Measurements from ENCODE around the gene COLEC12.

COLEC12 gene

GRCh38 chr18:434410-434809 lies 66.1 kb downstream of the COLEC12 start:
- DNase-seq = no peak

GRCh38 chr18:433960-434359 lies 66.5 kb downstream of the COLEC12 start:
- no peak for DNase-seq

- DNase-seq = no peak
These were observed 67.2 kb downstream of the COLEC12 start for GRCh38 chr18:433298-433697.

DNA sequence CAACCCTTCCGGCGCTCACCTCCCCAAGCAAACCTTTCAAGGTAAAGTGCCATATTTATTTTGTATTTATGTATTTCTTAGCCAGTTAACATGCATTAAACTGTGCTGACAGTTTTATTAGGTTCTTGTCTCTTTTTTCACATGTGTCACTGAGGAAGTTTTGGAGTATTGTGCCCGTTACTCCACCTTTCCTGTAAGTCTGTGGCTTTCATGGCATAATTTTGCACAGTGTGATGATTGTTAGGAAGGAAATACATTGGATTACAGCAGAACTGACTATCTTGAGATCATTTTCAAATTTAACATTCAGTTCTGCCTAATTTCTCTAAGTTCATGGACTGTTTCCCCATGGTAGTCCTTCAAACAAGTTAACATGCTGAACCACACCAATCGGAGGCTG lies 67.7 kb downstream of the COLEC12 start:
- DNase-seq = no peak

DNA sequence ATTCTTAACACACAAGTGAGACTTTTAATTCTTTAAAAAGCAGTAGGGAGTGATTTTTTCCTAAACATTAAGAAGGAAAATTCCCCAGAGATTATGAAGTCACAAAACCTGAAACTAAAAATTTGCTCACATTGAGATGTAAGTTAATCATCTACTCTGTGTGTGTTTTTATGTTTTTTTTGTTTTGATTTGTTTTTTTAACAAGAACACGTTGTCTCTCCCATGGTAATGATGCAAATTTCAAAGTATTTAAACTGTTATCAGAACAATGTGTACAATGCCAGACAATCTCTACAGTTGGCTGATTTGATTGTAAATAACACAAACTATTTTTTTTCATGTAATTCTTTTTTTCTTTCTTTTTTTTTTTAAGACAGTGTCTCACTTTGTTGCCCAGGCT lies 71.5 kb downstream of the COLEC12 start:
- no peak for DNase-seq

GRCh38 chr18:427005-427404 lies 73.5 kb downstream of the COLEC12 start:
- no peak for DNase-seq

GRCh38 chr18:425106-425745 lies 75.3 kb downstream of the COLEC12 start:
- no peak for DNase-seq

GRCh38 chr18:424668-425067 lies 75.8 kb downstream of the COLEC12 start:
- DNase-seq = no peak

DNA sequence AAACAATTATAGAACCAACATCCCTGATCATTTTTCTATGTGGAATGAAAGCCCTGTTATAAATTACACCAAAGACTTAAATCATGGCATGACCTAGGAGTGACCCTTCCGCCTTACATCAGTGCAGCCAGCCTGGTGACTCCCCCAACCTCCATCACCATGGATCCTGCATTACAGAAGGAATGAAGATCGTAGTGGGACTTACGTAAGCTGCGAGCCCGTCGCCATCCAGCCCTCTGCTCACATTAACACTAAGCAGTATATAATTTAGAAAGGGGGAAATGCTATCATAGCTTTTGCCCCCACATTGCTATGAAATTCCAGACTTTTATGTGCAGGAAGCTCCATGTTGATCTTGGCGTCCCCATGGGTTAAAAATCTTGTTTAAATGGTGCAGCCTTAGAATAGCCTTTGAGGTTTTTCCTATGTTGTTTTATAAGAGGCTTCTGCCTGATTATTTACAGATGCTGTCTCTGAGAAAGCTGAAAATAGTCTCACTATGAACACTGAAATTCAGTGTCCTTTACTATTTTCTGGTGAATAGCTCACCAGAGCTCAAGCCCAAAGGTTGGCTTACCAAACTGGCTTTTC lies 76.3 kb downstream of the COLEC12 start:
- no peak for DNase-seq

DNA sequence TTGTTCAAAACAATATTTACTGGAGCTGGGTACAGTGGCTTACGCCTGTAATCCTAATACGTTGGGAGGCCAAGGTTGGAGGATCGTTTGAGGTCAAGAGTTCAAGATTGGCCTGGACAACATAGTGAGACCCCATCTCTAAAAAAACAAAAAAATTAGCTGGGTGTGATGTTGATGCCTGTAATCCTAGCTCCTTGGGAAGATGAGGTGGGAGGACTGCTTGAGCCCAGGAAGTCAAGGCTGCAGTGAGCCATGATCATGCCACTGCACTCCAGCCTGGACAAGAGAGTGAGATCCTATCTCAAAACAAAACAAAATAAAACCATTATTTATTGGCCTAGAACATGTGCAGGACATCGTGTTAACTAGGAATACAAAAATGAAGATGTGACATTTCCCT lies 77.5 kb downstream of the COLEC12 start:
- DNase-seq = no peak

- DNase-seq = no peak
These were observed 79.0 kb downstream of the COLEC12 start for GRCh38 chr18:421247-422155.

- no peak for DNase-seq
These were observed 79.7 kb downstream of the COLEC12 start for GRCh38 chr18:420661-421246.

GRCh38 chr18:419541-420175 lies 80.8 kb downstream of the COLEC12 start:
- no peak for DNase-seq

GRCh38 chr18:417495-417894 lies 83.0 kb downstream of the COLEC12 start:
- no peak for DNase-seq

- no peak for DNase-seq
These were observed 83.6 kb downstream of the COLEC12 start for GRCh38 chr18:416930-417329.

DNA sequence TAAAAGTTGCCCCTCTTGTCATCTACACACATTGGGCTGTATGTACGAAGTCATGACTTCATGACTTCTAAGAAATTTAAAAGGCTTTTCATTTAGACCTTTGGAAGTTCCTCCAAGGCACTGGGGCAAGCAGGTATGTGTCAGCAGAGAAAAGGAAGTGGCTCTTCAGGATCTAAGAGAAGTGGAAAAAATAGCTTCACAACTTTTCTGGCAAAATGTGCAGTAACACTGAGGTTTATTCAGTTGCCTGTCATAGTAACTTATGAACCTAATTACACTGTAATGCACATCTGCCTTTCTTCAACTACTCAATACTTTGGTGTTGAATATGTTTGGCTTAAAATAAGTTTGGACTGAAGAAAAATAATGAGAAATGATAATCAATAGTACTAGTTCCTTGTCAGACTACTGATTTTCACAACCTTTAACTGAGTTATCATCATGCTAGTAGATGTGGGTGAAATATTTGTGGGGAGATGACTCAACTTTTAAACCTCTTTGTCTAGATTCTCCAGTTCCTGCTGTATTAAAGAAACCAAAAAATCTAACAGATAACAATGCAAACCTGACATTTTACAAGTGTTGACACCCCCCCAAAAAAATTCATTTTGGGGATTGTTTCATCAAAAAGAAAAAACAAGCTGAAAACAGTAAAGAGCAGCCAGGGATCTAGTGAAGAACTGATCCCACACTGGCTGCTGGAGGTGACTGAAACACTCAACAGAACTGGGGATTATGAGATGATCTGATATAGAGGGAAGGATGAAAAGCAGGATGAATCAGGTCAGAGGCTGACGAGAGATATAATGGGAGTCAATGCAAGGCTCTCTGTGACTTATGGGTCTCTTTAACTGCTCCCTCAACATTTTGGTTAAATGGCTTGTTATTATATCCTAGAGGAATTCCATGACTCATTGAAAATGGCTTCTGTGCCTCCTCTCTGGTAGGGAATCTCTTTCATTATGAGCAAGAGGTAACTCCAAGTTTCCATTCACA lies 84.6 kb downstream of the COLEC12 start:
- DNase-seq = no peak

- DNase-seq = no peak
These were observed 85.5 kb downstream of the COLEC12 start for GRCh38 chr18:415047-415446.

DNA sequence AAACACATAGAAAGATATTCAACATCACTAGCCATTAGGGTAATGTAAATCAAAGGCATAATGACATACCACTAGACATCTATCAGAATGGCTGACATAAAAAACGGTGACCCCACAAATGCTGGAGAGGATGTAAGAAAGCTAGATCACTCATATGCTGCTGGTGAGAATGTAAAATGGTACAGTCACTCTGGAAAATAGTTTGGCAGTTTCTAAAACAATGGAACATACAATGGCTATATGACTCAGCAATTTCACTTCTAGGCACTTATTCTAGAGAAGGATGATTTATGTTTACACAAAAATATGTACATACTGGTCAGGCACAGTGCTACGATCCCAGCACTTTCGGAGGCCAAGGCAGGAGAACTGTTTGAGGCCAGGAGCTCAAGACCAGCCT lies 87.3 kb downstream of the COLEC12 start:
- DNase-seq = no peak

DNA sequence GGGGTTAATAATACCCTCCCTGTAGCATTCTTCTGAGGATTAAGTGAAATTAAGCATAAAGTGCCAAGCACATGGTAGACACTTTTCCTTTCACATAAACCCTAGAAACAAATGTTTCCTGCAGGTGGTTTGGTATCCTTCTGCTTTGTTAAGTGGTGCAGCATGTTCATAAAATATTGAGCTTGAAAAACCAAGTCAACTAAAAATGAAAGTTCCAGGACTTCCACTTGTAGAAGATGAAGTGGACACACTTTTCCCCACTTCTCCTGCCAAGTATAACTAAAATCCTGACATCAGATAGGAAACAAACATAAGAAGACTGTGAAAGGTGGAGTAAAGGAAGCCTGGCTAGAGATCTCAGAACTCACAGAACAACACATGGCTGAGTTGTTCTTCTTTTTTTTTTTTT lies 90.5 kb downstream of the COLEC12 start:
- DNase-seq = no peak

GRCh38 chr18:408367-408766 lies 92.1 kb downstream of the COLEC12 start:
- no peak for DNase-seq

GRCh38 chr18:407626-408224 lies 92.8 kb downstream of the COLEC12 start:
- DNase-seq = no peak

All from bone marrow (tissue), 2 donors.